OCI-LY7 (cell line): Measurements from ENCODE around the gene RFK. TPM values are rescaled to one million over a fixed set of nuclear protein-coding genes. Genes with fewer than 3 reads are reported as not detected.

Experiments
- BruUV-seq: library from RNA; stranded (reverse); fragments of 400-500 nt; replicated peaks from 2 replicates; lab custom pipeline; 2021; lab: Mats Ljungman, UMichigan
- CTCF ChIA-PET: fragments of 300-600 bp; sonication (Branson Sonifier 250); formaldehyde crosslinking; loops from one replicate; lab custom pipeline; 2022; ENCODE audit warnings: antibody characterized with exemption; ENCODE audit not compliant: unreplicated experiment; lab: Charles Lee
- POLR2A ChIA-PET: fragments of 300-600 bp; sonication (Branson Sonifier 250); formaldehyde crosslinking; loops from one replicate; lab custom pipeline; 2022; ENCODE audit warnings: antibody characterized with exemption; lab: Charles Lee
- DNase-seq: peaks from one replicate; pipeline ENCODE4 v3.0.0-alpha.2; 2015; ENCODE audit warnings: low spot score
- H2AFZ ChIP-seq: fragments of 200-600 bp; sonication (generic), shearing (Covaris generic); 2 replicates; pipeline ENCODE4 v1.6.1; 2014; ENCODE audit warnings: mild to moderate bottlenecking, antibody characterized with exemption, low read length, moderate library complexity
- H3K27ac ChIP-seq: fragments of 200-600 bp; sonication (generic); 2 replicates; pipeline ENCODE4 v1.5.1; 2014; ENCODE audit warnings: mixed run types, low read depth, mild to moderate bottlenecking, moderate library complexity, low read length, inconsistent platforms; ENCODE audit not compliant: poor library complexity, severe bottlenecking
- H3K36me3 ChIP-seq: fragments of 200-600 bp; sonication (generic); 2 replicates; pipeline ENCODE4 v1.6.1; 2014; ENCODE audit warnings: mild to moderate bottlenecking, antibody characterized with exemption, low read length, moderate library complexity, mixed read lengths; ENCODE audit not compliant: insufficient read depth
- H3K4me1 ChIP-seq: fragments of 200-600 bp; sonication (generic); 2 replicates; pipeline ENCODE4 v1.5.1; 2014; ENCODE audit warnings: mild to moderate bottlenecking, low read length; ENCODE audit not compliant: insufficient read depth, poor library complexity, severe bottlenecking
- H3K4me2 ChIP-seq: fragments of 200-600 bp; sonication (generic); 2 replicates; pipeline ENCODE4 v1.6.1; 2014; ENCODE audit warnings: mild to moderate bottlenecking, low read length
- H3K4me3 ChIP-seq: fragments of 200-600 bp; sonication (generic); 2 replicates; pipeline ENCODE4 v1.5.1; 2014; ENCODE audit warnings: mild to moderate bottlenecking, low read depth, low read length; ENCODE audit not compliant: poor library complexity, severe bottlenecking
- H3K79me2 ChIP-seq: fragments of 200-600 bp; sonication (generic); 2 replicates; pipeline ENCODE4 v1.6.1; 2016; ENCODE audit warnings: low read depth, mild to moderate bottlenecking, low read length, moderate library complexity, mixed read lengths; ENCODE audit not compliant: insufficient read depth
- H3K9me2 ChIP-seq: fragments of 200-600 bp; sonication (generic); 2 replicates; pipeline ENCODE4 v1.6.1; 2016; ENCODE audit warnings: mild to moderate bottlenecking, low read length, mixed read lengths; ENCODE audit not compliant: insufficient read depth
- H3K9me3 ChIP-seq: fragments of 200-600 bp; sonication (generic); 2 replicates; pipeline ENCODE4 v1.6.1; 2014; ENCODE audit warnings: mild to moderate bottlenecking, mixed run types, low read length, mixed read lengths
- H4K20me1 ChIP-seq: fragments of 200-600 bp; sonication (generic); 2 replicates; pipeline ENCODE4 v1.6.1; 2014; ENCODE audit warnings: mild to moderate bottlenecking, antibody characterized with exemption, low read length, moderate library complexity, mixed read lengths; ENCODE audit not compliant: insufficient read depth
- EZH2phosphoT487 ChIP-seq: fragments of 200-600 bp; sonication (generic); IDR thresholded peaks from 2 replicates; pipeline ENCODE4 v1.6.1; 2018; ENCODE audit warnings: low read depth, borderline replicate concordance, mild to moderate bottlenecking, mixed run types, antibody characterized with exemption, low read length, moderate library complexity, mixed read lengths
- intact Hi-C: fragments of 100-400 bp; cut with micrococcal nuclease; formaldehyde crosslinking; loops from one replicate; pipeline ENCODE4 v1.10.0; 2022; ENCODE audit not compliant: unreplicated experiment
- total RNA-seq, 2 experiments: library from RNA; depleted of rRNA in 1 of 2; stranded (reverse); fragments of >200 nt in 1 of 2; shearing (Covaris generic) in 1 of 2; gene quantifications; 2 replicates each; pipeline ENCODE4 v1.2.3, GENCODE V29; 2014 to 2022
- TF ChIP-seq, protein P1 (sequence below): fragments of 200-600 bp; sonication (generic); conservative IDR thresholded peaks from 2 replicates; pipeline ENCODE4 v1.5.1; 2014; ENCODE audit warnings: mild to moderate bottlenecking, antibody characterized with exemption, low read length, moderate library complexity, mixed read lengths

The RFK gene
- total RNA-seq, 2 experiments from 2014 or later = 28.7 to 37.8 TPM

DNA sequence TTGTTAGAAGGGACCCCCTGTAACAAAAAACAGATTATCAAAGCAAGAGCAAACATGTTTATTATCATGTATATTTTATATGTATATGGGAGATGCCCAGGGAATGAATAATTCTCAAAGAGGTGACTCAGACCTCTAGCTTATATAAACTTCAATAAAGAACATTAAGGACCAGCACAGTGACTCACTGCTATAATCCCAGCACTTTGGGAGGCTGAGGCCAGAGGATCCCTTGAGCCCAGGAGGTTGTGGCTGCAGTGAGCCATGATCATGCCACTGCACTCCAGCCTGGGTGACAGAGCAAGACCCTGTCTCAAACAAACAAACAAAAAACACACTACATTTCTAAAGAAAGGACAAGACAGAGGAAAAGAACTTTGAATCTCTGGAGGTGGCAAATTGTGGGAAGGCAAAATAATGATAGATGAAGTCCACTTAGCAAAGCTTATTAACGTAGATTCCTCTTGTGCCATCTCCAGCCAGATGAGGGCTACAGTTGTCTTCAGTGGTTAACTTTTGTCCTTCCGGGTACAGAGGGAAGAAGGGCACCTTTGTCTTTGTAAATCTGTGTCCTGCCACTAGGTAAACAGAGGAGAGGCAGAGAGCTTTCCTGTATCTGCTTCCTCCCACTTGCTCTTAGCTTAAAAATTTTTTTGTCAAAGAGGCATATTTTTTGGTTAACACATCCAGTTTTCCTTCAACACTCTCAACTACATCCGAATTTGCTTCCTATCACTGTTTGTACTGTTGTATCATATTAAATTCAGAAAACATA, 7.5 kb upstream of the RFK start:
- Histone ChIP-seq H3K4me2 (peak overlapping the region; percentile 53), H3K4me3 (no peak overlapping the region), H4K20me1 (no peaks in the 10 kb centered on the region), H3K9me2 (no peaks in the 10 kb centered on the region), H3K79me2 (no peaks in the 10 kb centered on the region), H3K9me3 (no peaks in the 10 kb centered on the region), H3K4me1 (peaks cover 40% of the 10 kb centered on the region), H3K36me3 (no peaks in the 10 kb centered on the region), H2AFZ (peak overlapping the region; percentile 94), H3K27ac (peak overlapping the region; percentile 43)
- TF ChIP-seq EZH2phosphoT487 = no peak
- TF ChIP-seq, protein P1, sequence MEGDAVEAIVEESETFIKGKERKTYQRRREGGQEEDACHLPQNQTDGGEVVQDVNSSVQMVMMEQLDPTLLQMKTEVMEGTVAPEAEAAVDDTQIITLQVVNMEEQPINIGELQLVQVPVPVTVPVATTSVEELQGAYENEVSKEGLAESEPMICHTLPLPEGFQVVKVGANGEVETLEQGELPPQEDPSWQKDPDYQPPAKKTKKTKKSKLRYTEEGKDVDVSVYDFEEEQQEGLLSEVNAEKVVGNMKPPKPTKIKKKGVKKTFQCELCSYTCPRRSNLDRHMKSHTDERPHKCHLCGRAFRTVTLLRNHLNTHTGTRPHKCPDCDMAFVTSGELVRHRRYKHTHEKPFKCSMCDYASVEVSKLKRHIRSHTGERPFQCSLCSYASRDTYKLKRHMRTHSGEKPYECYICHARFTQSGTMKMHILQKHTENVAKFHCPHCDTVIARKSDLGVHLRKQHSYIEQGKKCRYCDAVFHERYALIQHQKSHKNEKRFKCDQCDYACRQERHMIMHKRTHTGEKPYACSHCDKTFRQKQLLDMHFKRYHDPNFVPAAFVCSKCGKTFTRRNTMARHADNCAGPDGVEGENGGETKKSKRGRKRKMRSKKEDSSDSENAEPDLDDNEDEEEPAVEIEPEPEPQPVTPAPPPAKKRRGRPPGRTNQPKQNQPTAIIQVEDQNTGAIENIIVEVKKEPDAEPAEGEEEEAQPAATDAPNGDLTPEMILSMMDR = peak; percentile 44; the same call in 1 of the 2 replicates
- ChIA-PET POLR2A (interaction anchor here (0.6 to 2.4 kb wide), 7 partner anchors 8 to 364 kb away, joined by 3 to 12 read pairs (median 5); partner anchors contain the start of gene RFK), CTCF (interaction anchor here (0.6 kb wide), 1 partner anchor 714 kb away, joined by 3 read pairs; no protein-coding TSS in a partner anchor)
- BruUV-seq = no TSS peak
- intact Hi-C loops = loop anchor here (2.0 to 5.0 kb wide), 3 partner anchors 241 to 303 kb away; no protein-coding TSS in a partner anchor
- DNase-seq = peak; percentile 68

DNA sequence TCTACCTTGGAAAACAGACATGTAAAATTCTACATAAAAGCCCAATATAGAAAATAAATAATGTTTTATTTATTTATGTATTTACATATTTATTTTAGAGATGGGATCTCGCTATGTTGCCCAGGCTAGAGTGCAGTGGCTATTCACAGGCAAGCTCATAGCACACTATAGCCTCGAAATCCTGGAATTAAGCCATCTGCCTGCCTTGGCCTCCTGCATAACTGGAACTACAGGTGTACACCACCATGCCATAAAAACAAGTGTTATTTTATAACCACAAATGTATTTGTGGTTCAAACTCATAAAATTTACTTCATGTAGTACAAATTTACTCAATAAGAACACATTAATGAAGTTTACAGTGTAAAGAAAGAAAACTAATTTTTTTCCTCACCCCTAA, 7.0 kb upstream of the RFK start:
- no peak overlapping the region for H3K4me2 ChIP-seq
- no peaks in the 10 kb centered on the region for H3K79me2 ChIP-seq
- BruUV-seq = no TSS peak
- no peaks in the 10 kb centered on the region for H3K9me2 ChIP-seq
- no peak for TF ChIP-seq EZH2phosphoT487
- TF ChIP-seq, protein P1 = no peak
- H3K4me3 ChIP-seq = no peak overlapping the region
- POLR2A ChIA-PET = interaction anchor here (1.3 to 2.4 kb wide), 4 partner anchors 7 to 62 kb away, joined by 4 to 12 read pairs (median 5); partner anchors contain the start of gene RFK
- H3K9me3 ChIP-seq = no peaks in the 10 kb centered on the region
- intact Hi-C loops = loop anchor here (5.0 kb wide), 1 partner anchor 241 kb away; no protein-coding TSS in a partner anchor
- peaks cover 40% of the 10 kb centered on the region for H3K4me1 ChIP-seq
- no peaks in the 10 kb centered on the region for H3K36me3 ChIP-seq
- H2AFZ ChIP-seq = peak overlapping the region; percentile 94; the same call in 1 of the 2 replicates
- CTCF ChIA-PET = interaction anchor here (0.6 kb wide), 1 partner anchor 713 kb away, joined by 3 read pairs; no protein-coding TSS in a partner anchor
- H3K27ac ChIP-seq = no peak overlapping the region
- H4K20me1 ChIP-seq = no peaks in the 10 kb centered on the region
- no peak for DNase-seq
